Type B pancreatic cell (in vitro differentiated cells): ENCODE results near the gene THTPA. TPM values are rescaled to one million over a fixed set of nuclear protein-coding genes. Genes with fewer than 3 reads are reported as not detected.

Experiments
- DNase-seq: peaks from one replicate; pipeline ENCODE4 v3.0.0; 2021; ENCODE audit warnings: mixed read lengths; ENCODE audit not compliant: unreplicated experiment; ENCODE audit errors: extremely low spot score
- H3K27ac Mint-ChIP-seq: 2 replicates; pipeline ENCODE4 v1.8.0; 2021; ENCODE audit warnings: mild to moderate bottlenecking, mixed read lengths
- H3K27me3 Mint-ChIP-seq: 2 replicates; pipeline ENCODE4 v1.8.0; 2021; ENCODE audit warnings: mixed read lengths
- H3K36me3 Mint-ChIP-seq: 2 replicates; pipeline ENCODE4 v1.8.0; 2021; ENCODE audit warnings: mixed read lengths
- H3K4me1 Mint-ChIP-seq: one replicate; pipeline ENCODE4 v1.8.0; 2021; ENCODE audit warnings: mixed read lengths; ENCODE audit not compliant: unreplicated experiment
- H3K4me3 Mint-ChIP-seq: 2 replicates; pipeline ENCODE4 v1.8.0; 2021; ENCODE audit warnings: mild to moderate bottlenecking, mixed read lengths
- H3K9me3 Mint-ChIP-seq: 2 replicates; pipeline ENCODE4 v1.8.0; 2021; ENCODE audit warnings: mixed read lengths
- total RNA-seq: library from RNA; stranded (reverse); gene quantifications from 2 replicates; pipeline ENCODE4 v1.2.1, GENCODE V29; 2021; ENCODE audit warnings: low replicate concordance
- TF ChIP-seq, protein P1 (sequence below): fragments of 200-600 bp; sonication (generic); conservative IDR thresholded peaks from 2 replicates; pipeline ENCODE4 v1.5.0; 2021; ENCODE audit warnings: antibody characterized with exemption, mild to moderate bottlenecking

The THTPA gene
- total RNA-seq, 1 donor from 2014 or later = 16.4 TPM

DNA sequence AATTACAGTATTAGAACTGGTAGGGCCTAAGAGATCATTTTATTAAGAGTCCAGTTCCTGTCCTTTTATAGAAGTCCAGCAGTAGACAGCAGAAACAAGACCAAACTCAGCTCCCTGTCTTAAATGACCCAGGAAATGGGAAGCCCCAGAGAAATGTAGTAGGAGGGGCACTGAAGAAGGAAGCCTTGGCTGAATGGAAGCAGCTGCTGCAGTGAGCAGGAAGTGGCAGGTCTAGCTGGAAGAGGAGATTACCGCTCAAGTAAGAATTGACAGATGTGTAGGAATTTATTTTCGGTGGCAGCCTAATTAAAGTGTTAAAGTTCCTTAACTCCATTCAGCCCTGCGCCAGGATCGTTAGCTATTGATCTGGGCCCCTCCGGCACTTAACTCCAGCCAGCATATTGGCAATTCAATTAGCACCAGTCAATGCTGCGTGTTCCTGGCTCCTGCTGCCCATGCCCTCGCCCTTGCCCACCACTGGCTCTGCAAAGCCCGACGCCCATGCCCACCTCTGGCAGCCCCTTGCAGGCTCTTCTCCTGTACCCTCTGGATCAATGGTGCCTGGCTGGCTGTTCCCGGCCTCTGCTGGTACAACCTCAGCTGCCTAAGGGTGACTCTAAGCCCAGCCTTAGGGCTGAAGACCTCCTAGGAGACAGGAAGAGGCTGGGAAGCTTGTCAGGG lies 25.6 kb upstream of the THTPA start:
- peaks cover 16% of the 10 kb centered on the region for H3K4me1 Mint-ChIP-seq
- no peaks in the 10 kb centered on the region for H3K27me3 Mint-ChIP-seq
- no peak overlapping the region for H3K27ac Mint-ChIP-seq
- TF ChIP-seq, protein P1, sequence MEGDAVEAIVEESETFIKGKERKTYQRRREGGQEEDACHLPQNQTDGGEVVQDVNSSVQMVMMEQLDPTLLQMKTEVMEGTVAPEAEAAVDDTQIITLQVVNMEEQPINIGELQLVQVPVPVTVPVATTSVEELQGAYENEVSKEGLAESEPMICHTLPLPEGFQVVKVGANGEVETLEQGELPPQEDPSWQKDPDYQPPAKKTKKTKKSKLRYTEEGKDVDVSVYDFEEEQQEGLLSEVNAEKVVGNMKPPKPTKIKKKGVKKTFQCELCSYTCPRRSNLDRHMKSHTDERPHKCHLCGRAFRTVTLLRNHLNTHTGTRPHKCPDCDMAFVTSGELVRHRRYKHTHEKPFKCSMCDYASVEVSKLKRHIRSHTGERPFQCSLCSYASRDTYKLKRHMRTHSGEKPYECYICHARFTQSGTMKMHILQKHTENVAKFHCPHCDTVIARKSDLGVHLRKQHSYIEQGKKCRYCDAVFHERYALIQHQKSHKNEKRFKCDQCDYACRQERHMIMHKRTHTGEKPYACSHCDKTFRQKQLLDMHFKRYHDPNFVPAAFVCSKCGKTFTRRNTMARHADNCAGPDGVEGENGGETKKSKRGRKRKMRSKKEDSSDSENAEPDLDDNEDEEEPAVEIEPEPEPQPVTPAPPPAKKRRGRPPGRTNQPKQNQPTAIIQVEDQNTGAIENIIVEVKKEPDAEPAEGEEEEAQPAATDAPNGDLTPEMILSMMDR = no peak
- DNase-seq = no peak
- H3K4me3 Mint-ChIP-seq = no peak overlapping the region
- H3K36me3 Mint-ChIP-seq = peaks cover 6% of the 10 kb centered on the region
- no peaks in the 10 kb centered on the region for H3K9me3 Mint-ChIP-seq

DNA sequence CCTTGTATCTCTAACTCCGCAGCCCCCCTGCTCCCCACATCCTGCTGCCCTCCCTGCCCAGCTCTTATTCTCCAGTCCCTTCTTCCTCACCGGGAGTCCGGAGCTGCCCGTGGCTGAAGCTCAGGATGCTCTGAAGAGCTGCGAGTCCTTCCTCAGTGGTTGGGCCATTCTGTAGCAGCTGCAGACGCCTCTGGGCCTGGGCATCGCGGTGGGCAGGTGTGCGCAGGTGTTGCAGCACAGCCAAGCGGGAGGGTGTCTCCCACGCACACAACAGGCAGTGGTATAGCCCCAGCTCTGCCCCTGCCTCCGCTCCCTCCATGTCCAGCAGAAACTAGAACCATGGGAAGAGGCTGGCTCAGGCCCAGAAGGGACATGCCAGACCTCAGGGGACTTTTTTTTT lies 24.7 kb upstream of the THTPA start:
- DNase-seq = no peak
- Mint-ChIP-seq H3K27me3 (no peaks in the 10 kb centered on the region), H3K4me3 (no peak overlapping the region), H3K9me3 (no peaks in the 10 kb centered on the region), H3K4me1 (peaks cover 16% of the 10 kb centered on the region), H3K27ac (no peak overlapping the region), H3K36me3 (peaks cover 6% of the 10 kb centered on the region)
- TF ChIP-seq, protein P1 = no peak

DNA sequence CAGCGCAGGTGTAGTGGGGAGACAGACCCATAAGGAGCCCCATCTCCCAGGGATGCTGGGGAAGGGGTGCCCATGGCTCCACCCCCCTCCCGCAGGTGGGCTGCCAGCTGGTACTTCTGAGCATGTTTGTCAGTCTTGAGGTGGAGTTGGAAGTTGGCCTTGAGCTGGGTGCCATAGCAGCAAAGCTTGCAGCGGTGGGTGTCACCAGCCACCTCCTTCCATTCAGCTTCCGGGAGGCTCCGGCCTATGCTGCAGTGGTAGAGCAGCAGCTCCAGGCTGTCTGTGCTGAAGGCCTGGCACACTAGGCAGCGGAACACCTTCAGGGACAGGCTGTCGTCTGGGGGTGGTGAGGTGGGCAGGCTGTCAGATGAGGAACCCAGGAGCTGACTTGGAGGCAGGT lies 23.4 kb upstream of the THTPA start:
- H3K36me3 Mint-ChIP-seq = peaks cover 6% of the 10 kb centered on the region
- H3K4me1 Mint-ChIP-seq = peaks cover 16% of the 10 kb centered on the region
- H3K27ac Mint-ChIP-seq = no peak overlapping the region

DNA sequence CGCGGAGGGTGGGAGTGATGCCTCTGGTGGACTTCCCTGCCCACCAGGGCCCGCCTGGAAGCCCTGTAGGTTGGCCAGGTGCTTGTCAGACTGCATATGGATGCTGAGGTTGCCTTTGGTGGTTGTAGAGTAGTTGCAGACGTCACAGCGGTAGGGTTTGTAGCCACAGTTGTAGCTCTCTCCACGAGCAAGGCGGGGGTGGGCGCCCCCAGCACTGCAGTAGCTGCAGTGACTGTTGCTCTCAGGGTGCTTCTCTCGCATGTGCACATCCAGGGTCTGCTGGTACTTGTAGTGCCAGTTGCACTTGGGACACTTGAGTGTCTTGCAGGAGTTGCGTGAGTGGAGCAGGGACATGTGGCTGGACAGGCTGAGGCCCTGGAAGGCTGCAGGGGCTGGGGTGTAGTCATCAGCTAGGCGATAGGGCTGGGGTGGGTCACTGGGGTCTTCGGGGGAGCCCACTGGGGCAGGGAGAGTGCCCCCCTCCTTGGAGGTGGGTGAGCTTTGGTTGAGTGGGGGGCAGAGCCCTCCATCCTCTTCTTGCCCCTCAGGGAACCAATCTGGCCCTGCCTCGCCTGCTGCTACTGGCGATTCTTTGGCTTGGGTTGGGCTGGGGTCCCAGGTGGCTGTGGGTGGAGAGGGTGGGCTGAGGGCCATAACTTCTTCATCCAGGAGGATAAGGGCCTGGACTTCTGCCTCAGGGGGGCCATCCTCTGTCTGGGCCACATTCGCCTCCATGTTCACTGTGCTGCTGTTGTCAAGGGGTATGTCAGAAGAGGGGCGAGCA lies 22.2 kb upstream of the THTPA start:
- no peaks in the 10 kb centered on the region for H3K36me3 Mint-ChIP-seq
- H3K4me1 Mint-ChIP-seq = peaks cover 16% of the 10 kb centered on the region
- H3K9me3 Mint-ChIP-seq = no peaks in the 10 kb centered on the region
- H3K4me3 Mint-ChIP-seq = no peak overlapping the region
- TF ChIP-seq, protein P1 = no peak
- H3K27ac Mint-ChIP-seq = no peak overlapping the region
- H3K27me3 Mint-ChIP-seq = no peaks in the 10 kb centered on the region
- DNase-seq = no peak

More for the DNA sequence above, 23.4 kb upstream of the THTPA start:
- Mint-ChIP-seq H3K9me3 (no peaks in the 10 kb centered on the region), H3K4me3 (no peak overlapping the region), H3K27me3 (no peaks in the 10 kb centered on the region)
- TF ChIP-seq, protein P1 = no peak
- no peak for DNase-seq

DNA sequence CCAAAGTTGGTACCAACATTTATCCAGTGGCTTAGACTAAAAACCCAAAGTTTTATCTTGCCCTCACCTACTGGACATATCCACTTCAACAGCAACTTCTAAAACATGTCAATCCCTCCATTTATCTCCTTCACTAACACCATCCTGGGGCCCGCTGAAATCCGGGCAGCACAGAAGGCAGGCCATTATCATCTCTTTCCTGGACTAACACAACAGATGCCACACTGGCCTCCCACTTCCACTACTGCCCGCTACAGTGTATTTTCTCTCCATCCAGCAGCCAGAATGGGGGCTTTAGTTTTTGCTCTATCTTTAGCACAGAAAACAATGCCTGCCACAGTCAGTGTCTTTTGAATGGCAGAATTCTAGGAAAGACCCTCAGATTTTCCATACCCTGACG lies 20.1 kb upstream of the THTPA start:
- TF ChIP-seq, protein P1 = no peak
- no peak overlapping the region for H3K27ac Mint-ChIP-seq

More for the DNA sequence above, 20.1 kb upstream of the THTPA start:
- Mint-ChIP-seq H3K36me3 (no peaks in the 10 kb centered on the region), H3K4me1 (peaks cover 17% of the 10 kb centered on the region), H3K9me3 (no peaks in the 10 kb centered on the region), H3K27me3 (no peaks in the 10 kb centered on the region), H3K4me3 (no peak overlapping the region)
- DNase-seq = no peak
